DOHH2 (cell line): ENCODE results near the gene NOS1.

Source experiments
- CTCF ChIP-seq: fragments of 200-600 bp; sonication (generic); IDR thresholded peaks from one replicate; pipeline ENCODE4 v1.5.1; 2014; ENCODE audit warnings: antibody characterized with exemption, mild to moderate bottlenecking, low read depth, low read length; ENCODE audit not compliant: poor library complexity, severe bottlenecking
- EZH2phosphoT487 ChIP-seq: fragments of 200-600 bp; sonication (generic); IDR thresholded peaks from 2 replicates; pipeline ENCODE4 v1.6.1; 2017; ENCODE audit warnings: borderline replicate concordance, mild to moderate bottlenecking, antibody characterized with exemption, low read length, moderate library complexity, mixed read lengths

- TF ChIP-seq CTCF (no peak), EZH2phosphoT487 (no peak)
Observed at GRCh38 chr12:117292688-117293087, 68.7 kb downstream of the NOS1 start.
